Cardiac muscle cell (in vitro differentiated cells and primary cell): Measurements from ENCODE around the gene KNSTRN. TPM values are rescaled to one million over a fixed set of nuclear protein-coding genes. Genes with fewer than 3 reads are reported as not detected.

Experiments
- DNase-seq, 2 donors: peaks; one replicate each; pipeline versions ENCODE4 v3.0.0 to v3.0.0-alpha.2; 2010 to 2017; ENCODE audit warnings: low read depth in 1 of 2, low spot score in 1 of 2
- H3K27ac ChIP-seq: fragments of 200-600 bp; sonication (generic); 2 replicates; pipeline ENCODE4 v1.5.1; 2016
- H3K27me3 ChIP-seq: fragments of 200-600 bp; sonication (generic); 2 replicates; pipeline ENCODE4 v1.6.0; 2016; ENCODE audit warnings: control low read depth
- H3K36me3 ChIP-seq: fragments of 200-600 bp; sonication (generic); 2 replicates; pipeline ENCODE4 v1.5.1; 2016; ENCODE audit warnings: control low read depth
- H3K4me1 ChIP-seq: fragments of 200-600 bp; sonication (generic); 2 replicates; pipeline ENCODE4 v1.8.1; 2017; ENCODE audit warnings: low read depth, mild to moderate bottlenecking, mixed run types
- H3K4me3 ChIP-seq: fragments of 200-600 bp; sonication (generic); 2 replicates; pipeline ENCODE4 v1.5.1; 2016; ENCODE audit warnings: mild to moderate bottlenecking
- H3K9me3 ChIP-seq: fragments of 200-600 bp; sonication (generic); 2 replicates; pipeline ENCODE4 v1.5.1; 2017; ENCODE audit warnings: low read depth, mild to moderate bottlenecking, control low read depth
- CTCF ChIP-seq: IDR thresholded peaks from 2 replicates; pipeline ENCODE4 v1.5.1; 2012; ENCODE audit warnings: low read depth, mild to moderate bottlenecking, low read length
- polyA plus RNA-seq: library from polyadenylated mRNA; unstranded; fragments of >200 nt; fragmentation: Nextera tagmentation; extraction: Ambion mirVana; gene quantifications from 2 replicates; pipeline ENCODE4 v1.2.1, GENCODE V29; 2016
- total RNA-seq: library from RNA; depleted of rRNA; stranded (reverse); fragments of >200 nt; gene quantifications from 2 replicates; pipeline ENCODE4 v1.2.3, GENCODE V29; 2016

The KNSTRN gene
- total and polyA plus RNA-seq, 2 experiments from 2014 or later: 23.0 to 84.3 TPM

GRCh38 chr15:40336744-40337122 lies 45.8 kb upstream of the KNSTRN start:
- Histone ChIP-seq H3K4me3 (no peak overlapping the region), H3K4me1 (peaks cover 55% of the 10 kb centered on the region), H3K27me3 (no peaks in the 10 kb centered on the region), H3K36me3 (no peaks in the 10 kb centered on the region), H3K27ac (no peak overlapping the region), H3K9me3 (no peaks in the 10 kb centered on the region)
- no peak for TF ChIP-seq CTCF
- peak in 1 of 2 donors; percentile 65 for DNase-seq

- Histone ChIP-seq H3K4me3 (no peak overlapping the region), H3K9me3 (no peaks in the 10 kb centered on the region), H3K27ac (no peak overlapping the region), H3K4me1 (peaks cover 46% of the 10 kb centered on the region), H3K36me3 (no peaks in the 10 kb centered on the region), H3K27me3 (no peaks in the 10 kb centered on the region)
- no peak for TF ChIP-seq CTCF
- no peak for DNase-seq
These were observed 44.9 kb upstream of the KNSTRN start for GRCh38 chr15:40337597-40337996.

- Histone ChIP-seq H3K36me3 (no peaks in the 10 kb centered on the region), H3K27ac (no peak overlapping the region), H3K4me1 (peaks cover 41% of the 10 kb centered on the region)
These were observed 44.4 kb upstream of the KNSTRN start for GRCh38 chr15:40338041-40338657.

DNA sequence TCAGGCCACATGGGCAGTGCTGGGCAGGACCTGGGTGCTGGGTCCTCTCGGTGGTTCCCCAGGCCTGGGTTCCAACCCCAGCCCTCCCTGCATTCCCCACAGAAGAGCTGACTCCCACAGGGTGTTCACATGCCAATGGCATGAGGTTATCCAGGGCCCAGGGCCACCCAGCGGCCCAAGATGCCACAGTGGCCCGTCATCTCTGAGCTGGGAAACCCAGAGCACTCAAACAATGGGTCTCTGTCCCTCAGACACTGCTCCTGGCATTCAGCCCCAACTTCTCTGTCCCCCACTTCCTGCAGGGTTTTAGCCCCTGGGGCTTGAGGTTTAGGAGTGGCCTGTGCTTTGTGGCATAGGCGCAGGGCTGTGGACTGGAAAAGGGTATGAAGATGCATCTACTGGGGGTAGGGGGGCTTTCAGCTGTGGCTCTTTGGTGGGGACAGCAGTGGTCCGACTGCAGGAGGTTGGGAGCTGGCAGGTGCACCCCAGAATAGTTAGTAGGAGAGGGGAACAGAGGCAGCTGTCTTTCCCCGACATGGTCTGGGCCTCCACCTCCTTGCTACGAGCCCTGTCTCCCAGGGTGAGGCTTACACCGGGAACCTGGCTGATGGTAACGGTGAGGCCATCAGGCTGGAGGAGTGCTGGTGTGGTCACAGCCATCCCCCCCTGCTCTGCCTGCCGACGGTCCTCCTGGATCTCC lies 43.5 kb upstream of the KNSTRN start:
- DNase-seq: peak in 1 of 2 donors; percentile 76
- H3K4me3 ChIP-seq: no peak overlapping the region
- H3K27ac ChIP-seq: peak overlapping the region; percentile 97
- no peaks in the 10 kb centered on the region for H3K9me3 ChIP-seq
- peaks cover 34% of the 10 kb centered on the region for H3K4me1 ChIP-seq
- H3K36me3 ChIP-seq: no peaks in the 10 kb centered on the region
- H3K27me3 ChIP-seq: no peaks in the 10 kb centered on the region
- no peak for TF ChIP-seq CTCF

More at GRCh38 chr15:40338041-40338657, 44.4 kb upstream of the KNSTRN start:
- H3K4me3 ChIP-seq: no peak overlapping the region
- peak; percentile 76 to 89 for DNase-seq
- TF ChIP-seq CTCF: peak; percentile 78
- no peaks in the 10 kb centered on the region for H3K9me3 ChIP-seq
- no peaks in the 10 kb centered on the region for H3K27me3 ChIP-seq

DNA sequence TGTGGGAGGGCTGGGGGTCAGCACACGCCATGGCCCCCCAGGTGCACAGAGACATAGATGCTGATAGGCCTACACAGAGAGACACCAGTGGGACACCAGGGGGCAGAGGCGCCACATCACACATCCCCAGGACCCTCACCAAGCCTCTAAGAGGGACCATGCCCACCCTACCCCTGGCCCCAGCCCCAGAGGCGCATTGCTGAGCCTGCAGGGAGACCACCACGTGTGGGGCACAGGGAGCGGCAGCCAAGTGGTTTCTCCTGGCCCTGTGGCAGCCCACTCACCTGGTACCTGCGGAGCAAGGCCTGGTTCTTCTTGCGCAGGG lies 42.9 kb upstream of the KNSTRN start:
- TF ChIP-seq CTCF: peak; percentile 13
- H3K27me3 ChIP-seq: no peaks in the 10 kb centered on the region
- peaks cover 29% of the 10 kb centered on the region for H3K4me1 ChIP-seq
- H3K9me3 ChIP-seq: no peaks in the 10 kb centered on the region
- peak overlapping the region; percentile 97 for H3K27ac ChIP-seq
- no peak for DNase-seq
- no peaks in the 10 kb centered on the region for H3K36me3 ChIP-seq
- no peak overlapping the region for H3K4me3 ChIP-seq
